GM12872 (cell line): Measurements from ENCODE around the gene NGDN.
A peak's percentile ranks its signal among the peaks of the same experiment; 100 is the strongest.

ENCODE experiments used
- CTCF ChIP-seq: IDR thresholded peaks from 3 replicates; pipeline ENCODE4 v1.5.1; 2011; ENCODE audit warnings: low read depth, mild to moderate bottlenecking, low read length, moderate library complexity; ENCODE audit not compliant: insufficient read depth

NGDN gene

GRCh38 chr14:23443411-23443812, 26.1 kb upstream of the NGDN start:
- no peak for TF ChIP-seq CTCF

GRCh38 chr14:23443881-23444280, 25.6 kb upstream of the NGDN start:
- TF ChIP-seq CTCF: 0 out of 3 replicates have a peak, but pooled peaks have one; percentile 3

- TF ChIP-seq CTCF: no peak
Observed at GRCh38 chr14:23444314-23444713, 25.2 kb upstream of the NGDN start.

GRCh38 chr14:23445773-23446172, 23.7 kb upstream of the NGDN start:
- no peak for TF ChIP-seq CTCF

GRCh38 chr14:23446291-23446851, 23.1 kb upstream of the NGDN start:
- TF ChIP-seq CTCF: no peak

- TF ChIP-seq CTCF: no peak
Observed at GRCh38 chr14:23447361-23448350, 21.8 kb upstream of the NGDN start.

GRCh38 chr14:23449314-23449713, 20.2 kb upstream of the NGDN start:
- TF ChIP-seq CTCF: no peak
